Gastroesophageal sphincter (tissue), 4 donors: ENCODE results near the gene HIF1A. TPM values are rescaled to one million over a fixed set of nuclear protein-coding genes. Genes with fewer than 3 reads are reported as not detected.

Source experiments
- ATAC-seq: fragments of 150-250 bp; one replicate; pipeline ENCODE4 v1.9.1; 2016; ENCODE audit warnings: mild to moderate bottlenecking, moderate library complexity
- H3K27ac ChIP-seq, 4 donors: fragments of 200-600 bp; sonication (generic) in 3 of 4; 1 replicate in 3 of 4; 2 replicates in 1 of 4; pipeline ENCODE4 v1.5.1; 2016 to 2019
- H3K27me3 ChIP-seq: fragments of 200-600 bp; sonication (generic); one replicate; pipeline ENCODE4 v1.5.1; 2019
- H3K36me3 ChIP-seq, 2 donors: fragments of 200-600 bp; sonication (generic); one replicate each; pipeline ENCODE4 v1.5.1; 2019; ENCODE audit warnings: control low read depth in 1 of 2
- H3K4me1 ChIP-seq, 3 donors: fragments of 200-600 bp; sonication (generic); 1 replicate in 2 of 3; 2 replicates in 1 of 3; pipeline ENCODE4 v1.5.1; 2016 to 2019; ENCODE audit warnings: control low read depth in 2 of 3
- H3K4me3 ChIP-seq, 2 donors: fragments of 200-600 bp; sonication (generic); one replicate each; pipeline ENCODE4 v1.5.1; 2019; ENCODE audit warnings: mild to moderate bottlenecking in 1 of 2, moderate library complexity in 1 of 2
- H3K9me3 ChIP-seq, 3 donors: fragments of 200-600 bp; sonication (generic); one replicate each; pipeline ENCODE4 v1.5.1; 2017 to 2019; ENCODE audit warnings: control low read depth in 2 of 3
- EP300 ChIP-seq: sonication (generic); formaldehyde crosslinking; IDR thresholded peaks from one replicate; pipeline ENCODE4 v1.6.1; 2017; ENCODE audit warnings: antibody characterized with exemption, mild to moderate bottlenecking
- POLR2A ChIP-seq, 2 donors: fragments of 450-650 bp; IDR thresholded peaks; one replicate each; pipeline ENCODE4 v1.6.1; 2017; ENCODE audit warnings: antibody characterized with exemption in 2 of 2, mild to moderate bottlenecking in 2 of 2, moderate library complexity in 1 of 2
- POLR2AphosphoS5 ChIP-seq: sonication (generic); formaldehyde crosslinking; IDR thresholded peaks from one replicate; pipeline ENCODE4 v1.6.1; 2017; ENCODE audit warnings: antibody characterized with exemption
- WGBS, 2 donors: methylation state at CpG; one replicate each; pipeline ENCODE4 v1.1.5; 2018; ENCODE audit warnings: low coverage in 1 of 2; 5-methylcytosine and 5-hydroxymethylcytosine counted together
- total RNA-seq, 4 donors: library from RNA; depleted of rRNA; stranded (reverse); fragments of >200 nt; gene quantifications; one replicate each; pipeline ENCODE4 v1.1.0, GENCODE V29; 2016
- TF ChIP-seq, protein P1 (sequence below), 4 experiments: fragments of 200-600 bp in 2 of 4; fragments of 450-650 bp in 2 of 4; sonication (generic) in 1 of 4; IDR thresholded peaks; one replicate each; pipeline ENCODE4 v1.5.1; 2017 to 2019; ENCODE audit warnings: antibody characterized with exemption in 4 of 4, mild to moderate bottlenecking in 2 of 4, moderate library complexity in 2 of 4

Gene HIF1A
- total RNA-seq, 4 donors from 2014 or later, result 84.3 to 120 (median 111) TPM

- Histone ChIP-seq H3K9me3 (no peaks in the 10 kb centered on the region), H3K4me3 (no peak overlapping the region), H3K4me1 (peaks cover 11 to 69% (median 13%) of the 10 kb centered on the region in 3 donors), H3K27ac (peak overlapping the region in 1 of 4 donors; percentile 41), H3K27me3 (no peaks in the 10 kb centered on the region), H3K36me3 (no peaks in the 10 kb centered on the region)
- ATAC-seq, result no peak
- no peak for TF ChIP-seq POLR2A (IDR thresholded peaks at IDR 0.05)
- no peak for TF ChIP-seq POLR2AphosphoS5
- no peak for TF ChIP-seq EP300
- TF ChIP-seq, protein P1, sequence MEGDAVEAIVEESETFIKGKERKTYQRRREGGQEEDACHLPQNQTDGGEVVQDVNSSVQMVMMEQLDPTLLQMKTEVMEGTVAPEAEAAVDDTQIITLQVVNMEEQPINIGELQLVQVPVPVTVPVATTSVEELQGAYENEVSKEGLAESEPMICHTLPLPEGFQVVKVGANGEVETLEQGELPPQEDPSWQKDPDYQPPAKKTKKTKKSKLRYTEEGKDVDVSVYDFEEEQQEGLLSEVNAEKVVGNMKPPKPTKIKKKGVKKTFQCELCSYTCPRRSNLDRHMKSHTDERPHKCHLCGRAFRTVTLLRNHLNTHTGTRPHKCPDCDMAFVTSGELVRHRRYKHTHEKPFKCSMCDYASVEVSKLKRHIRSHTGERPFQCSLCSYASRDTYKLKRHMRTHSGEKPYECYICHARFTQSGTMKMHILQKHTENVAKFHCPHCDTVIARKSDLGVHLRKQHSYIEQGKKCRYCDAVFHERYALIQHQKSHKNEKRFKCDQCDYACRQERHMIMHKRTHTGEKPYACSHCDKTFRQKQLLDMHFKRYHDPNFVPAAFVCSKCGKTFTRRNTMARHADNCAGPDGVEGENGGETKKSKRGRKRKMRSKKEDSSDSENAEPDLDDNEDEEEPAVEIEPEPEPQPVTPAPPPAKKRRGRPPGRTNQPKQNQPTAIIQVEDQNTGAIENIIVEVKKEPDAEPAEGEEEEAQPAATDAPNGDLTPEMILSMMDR (IDR thresholded peaks at IDR 0.05), result no peak
- WGBS, 2 donors, result 43 to 81% methylated on average over 4 to 11 of the region's 12 CpGs
These were observed 15.8 kb downstream of the HIF1A start for GRCh38 chr14:61710853-61711817.

- Histone ChIP-seq H3K4me1 (peaks cover 13 to 75% (median 13%) of the 10 kb centered on the region in 3 donors), H3K36me3 (no peaks in the 10 kb centered on the region), H3K27me3 (no peaks in the 10 kb centered on the region), H3K9me3 (no peaks in the 10 kb centered on the region), H3K4me3 (no peak overlapping the region), H3K27ac (peak overlapping the region in 1 of 4 donors; percentile 41)
- ATAC-seq, result no peak
- TF ChIP-seq EP300 (no peak), POLR2AphosphoS5 (no peak), POLR2A (IDR thresholded peaks at IDR 0.05) (no peak)
- TF ChIP-seq, protein P1 (IDR thresholded peaks at IDR 0.05), result no peak
- 83 to 86% methylated on average over 1 of the region's 1 CpG for WGBS, 2 donors
These were observed 16.8 kb downstream of the HIF1A start for GRCh38 chr14:61712137-61712536.

DNA sequence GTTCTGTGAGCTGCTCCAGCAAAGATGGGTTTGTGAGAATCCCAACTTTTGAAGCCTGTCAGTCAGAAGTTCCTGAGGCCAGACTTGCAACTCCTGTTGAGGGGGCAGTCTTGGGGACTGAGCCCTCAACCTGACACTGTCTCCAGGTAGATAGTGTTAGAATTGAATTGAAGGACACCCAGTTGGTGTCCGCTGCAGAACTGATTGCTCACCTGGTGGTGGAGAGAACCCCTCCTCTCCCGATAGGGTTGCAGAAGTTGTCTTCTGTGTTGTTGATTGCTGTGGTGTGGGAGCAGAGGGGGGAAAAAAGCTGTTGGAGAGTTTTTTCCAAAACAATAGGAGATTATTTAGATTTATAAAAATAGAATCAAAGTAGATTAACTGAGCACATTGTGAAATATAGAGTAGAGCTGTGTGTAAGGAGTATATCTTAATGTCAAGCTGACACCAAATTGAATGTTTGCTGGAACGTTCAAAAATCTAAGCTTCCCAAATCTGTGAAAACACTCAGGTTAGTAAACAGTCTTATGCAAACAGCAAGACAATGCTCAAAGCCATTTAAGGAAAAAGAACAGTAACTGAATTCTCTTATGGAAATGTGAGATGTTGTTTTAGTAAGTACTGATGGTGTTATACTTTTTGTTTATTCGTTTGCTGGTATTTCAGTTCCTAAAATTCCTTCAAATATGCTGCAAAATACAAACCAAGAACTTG lies 18.6 kb downstream of the HIF1A start:
- Histone ChIP-seq H3K4me1 (peaks cover 13 to 89% (median 13%) of the 10 kb centered on the region in 3 donors), H3K4me3 (no peak overlapping the region), H3K27ac (peak overlapping the region in 3 of 4 donors; percentile 4 to 41 (median 6)), H3K9me3 (no peaks in the 10 kb centered on the region), H3K27me3 (no peaks in the 10 kb centered on the region), H3K36me3 (no peaks in the 10 kb centered on the region)
- no peak for ATAC-seq
- TF ChIP-seq, protein P1 (IDR thresholded peaks at IDR 0.05), result no peak
- TF ChIP-seq POLR2A (IDR thresholded peaks at IDR 0.05) (no peak), POLR2AphosphoS5 (no peak), EP300 (no peak)
- WGBS, 2 donors, result 66 to 69% methylated on average over 4 of the region's 4 CpGs

- H3K27me3 ChIP-seq, result no peaks in the 10 kb centered on the region
- peaks cover 0 to 3% of the 10 kb centered on the region in 2 donors for H3K36me3 ChIP-seq
- WGBS, 2 donors, result 57 to 74% methylated on average over 1 of the region's 1 CpG
- TF ChIP-seq EP300, result no peak
- TF ChIP-seq, protein P1 (IDR thresholded peaks at IDR 0.05), result no peak
- no peak for TF ChIP-seq POLR2AphosphoS5
- no peak for TF ChIP-seq POLR2A (IDR thresholded peaks at IDR 0.05)
- H3K27ac ChIP-seq, result peak overlapping the region in 3 of 4 donors; percentile 18 to 62 (median 29)
- no peaks in the 10 kb centered on the region for H3K9me3 ChIP-seq
- peaks cover 12 to 98% (median 15%) of the 10 kb centered on the region in 3 donors for H3K4me1 ChIP-seq
- no peak overlapping the region for H3K4me3 ChIP-seq
- ATAC-seq, result no peak
These were observed 21.6 kb downstream of the HIF1A start for GRCh38 chr14:61716956-61717355.
